PC-9 (cell line): ENCODE measurements around the gene INTS1. TPM values are rescaled to one million over a fixed set of nuclear protein-coding genes. Genes with fewer than 3 reads are reported as not detected.

Experiments
- BruUV-seq: library from RNA; stranded (reverse); fragments of 400-500 nt; replicated peaks from 2 replicates; lab custom pipeline; 2021; lab: Mats Ljungman, UMichigan
- CTCF ChIA-PET: fragments of 300-600 bp; sonication (Branson Sonifier 250); formaldehyde crosslinking; loops from one replicate; lab custom pipeline; 2022; ENCODE audit warnings: antibody characterized with exemption; lab: Charles Lee
- POLR2A ChIA-PET: fragments of 300-600 bp; sonication (Branson Sonifier 250); formaldehyde crosslinking; loops from one replicate; lab custom pipeline; 2022; ENCODE audit warnings: antibody characterized with exemption; ENCODE audit not compliant: unreplicated experiment; lab: Charles Lee
- DNase-seq, 2 experiments: peaks; one replicate each; pipeline versions ENCODE4 v3.0.0 to v3.0.0-alpha.2; 2015 to 2022; ENCODE audit warnings: mixed read lengths in 1 of 2
- H2AFZ ChIP-seq: fragments of 200-600 bp; sonication (generic); 2 replicates; pipeline ENCODE4 v1.8.1; 2017; ENCODE audit warnings: antibody characterized with exemption
- H3F3A ChIP-seq: fragments of 200-600 bp; sonication (generic); 2 replicates; pipeline ENCODE4 v1.8.1; 2017; ENCODE audit warnings: antibody characterized with exemption, mild to moderate bottlenecking, low read depth; ENCODE audit not compliant: insufficient read depth
- H3K27ac ChIP-seq: fragments of 200-600 bp; sonication (generic); 2 replicates; pipeline ENCODE4 v1.6.1; 2016; ENCODE audit warnings: mixed run types
- H3K27me3 ChIP-seq: fragments of 200-600 bp; sonication (generic); 2 replicates; pipeline ENCODE4 v1.6.1; 2016; ENCODE audit warnings: low read depth, mixed run types; ENCODE audit not compliant: insufficient read depth
- H3K36me3 ChIP-seq: fragments of 200-600 bp; sonication (generic); 2 replicates; pipeline ENCODE4 v1.6.1; 2016; ENCODE audit warnings: low read depth, mixed run types
- H3K4me1 ChIP-seq: fragments of 200-600 bp; sonication (generic); replicated peaks from 2 replicates; pipeline ENCODE4 v1.6.1; 2016; ENCODE audit warnings: mixed run types; ENCODE audit not compliant: insufficient read depth
- H3K4me2 ChIP-seq: fragments of 200-600 bp; sonication (generic); 2 replicates; pipeline ENCODE4 v1.6.1; 2017; ENCODE audit warnings: mixed run types
- H3K4me3 ChIP-seq: fragments of 200-600 bp; sonication (generic); 2 replicates; pipeline ENCODE4 v1.6.1; 2016; ENCODE audit warnings: mixed run types
- H3K79me2 ChIP-seq: fragments of 200-600 bp; sonication (generic); 2 replicates; pipeline ENCODE4 v1.6.1; 2017; ENCODE audit warnings: low read depth, mixed run types
- H3K9me2 ChIP-seq: fragments of 200-600 bp; sonication (generic); 2 replicates; pipeline ENCODE4 v1.8.1; 2017; ENCODE audit warnings: mild to moderate bottlenecking; ENCODE audit not compliant: insufficient read depth
- H3K9me3 ChIP-seq: fragments of 200-600 bp; sonication (generic); 2 replicates; pipeline ENCODE4 v1.8.1; 2016; ENCODE audit warnings: low read depth; ENCODE audit not compliant: insufficient read depth
- H4K20me1 ChIP-seq: fragments of 200-600 bp; sonication (generic); 2 replicates; pipeline ENCODE4 v1.8.1; 2017; ENCODE audit not compliant: insufficient read depth
- EZH2 ChIP-seq: fragments of 200-600 bp; sonication (generic); IDR thresholded peaks from 2 replicates; pipeline ENCODE4 v1.8.0; 2017; ENCODE audit warnings: antibody characterized with exemption, low read depth
- intact Hi-C: fragments of 100-400 bp; cut with micrococcal nuclease; formaldehyde crosslinking; loops from one replicate; pipeline ENCODE4 v1.10.0; 2022; ENCODE audit not compliant: unreplicated experiment
- total RNA-seq: library from RNA; stranded (reverse); gene quantifications from 2 replicates; pipeline ENCODE4 v1.2.3, GENCODE V29; 2021
- TF ChIP-seq, protein P1 (sequence below): fragments of 200-600 bp; sonication (generic); conservative IDR thresholded peaks from 2 replicates; pipeline ENCODE4 v1.6.1; 2017; ENCODE audit warnings: mixed run types, antibody characterized with exemption, mild to moderate bottlenecking, moderate library complexity

The INTS1 gene
- total RNA-seq, 1 experiment from 2014 or later = 124 TPM

DNA sequence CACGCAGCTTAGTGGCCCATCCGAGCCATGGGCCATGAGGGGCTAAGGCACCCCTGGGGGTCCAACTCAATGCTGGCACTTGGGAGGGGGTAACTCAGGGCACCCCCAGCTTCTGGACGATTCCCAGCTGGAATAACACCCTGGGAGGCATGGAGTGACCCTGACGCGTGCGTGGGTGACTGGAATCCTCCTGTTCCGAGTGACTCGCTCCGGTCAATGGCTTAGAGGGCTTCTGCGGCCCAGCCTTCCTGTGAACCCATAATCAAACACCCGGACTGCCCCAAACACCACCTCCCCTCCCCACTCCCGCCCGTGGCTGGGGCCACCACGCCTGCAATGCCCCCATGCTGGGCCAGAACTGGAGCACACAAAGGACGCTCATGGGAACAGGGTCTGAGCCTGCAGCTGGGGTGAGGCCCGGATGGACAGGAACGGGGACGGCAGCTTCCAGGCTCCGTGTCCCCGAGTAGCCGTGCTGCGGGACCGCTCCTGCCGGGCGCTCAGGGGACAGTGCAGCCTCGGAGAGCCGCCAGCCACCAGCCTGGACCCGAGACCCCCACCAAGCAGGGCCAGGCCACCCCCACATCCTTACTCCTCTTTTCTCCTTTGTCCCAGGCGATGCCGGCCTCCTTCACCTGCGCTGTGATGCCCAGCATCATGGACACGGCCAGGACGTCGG, 8.5 kb downstream of the INTS1 start:
- BruUV-seq = no TSS peak
- H2AFZ ChIP-seq = no peak overlapping the region
- H3K9me3 ChIP-seq = no peaks in the 10 kb centered on the region
- H3K4me3 ChIP-seq = no peak overlapping the region
- ChIA-PET POLR2A (no interaction called here), CTCF (no interaction called here)
- H3F3A ChIP-seq = no peaks in the 10 kb centered on the region; the same call in 1 of the 2 replicates
- H3K9me2 ChIP-seq = no peaks in the 10 kb centered on the region
- H4K20me1 ChIP-seq = peaks cover 17% of the 10 kb centered on the region
- H3K27ac ChIP-seq = no peak overlapping the region
- H3K79me2 ChIP-seq = 0 out of 2 replicates have a peak, but pooled peaks cover under 1% of the 10 kb centered on the region
- intact Hi-C loops = no loop called here
- TF ChIP-seq EZH2 = no peak
- TF ChIP-seq, protein P1, sequence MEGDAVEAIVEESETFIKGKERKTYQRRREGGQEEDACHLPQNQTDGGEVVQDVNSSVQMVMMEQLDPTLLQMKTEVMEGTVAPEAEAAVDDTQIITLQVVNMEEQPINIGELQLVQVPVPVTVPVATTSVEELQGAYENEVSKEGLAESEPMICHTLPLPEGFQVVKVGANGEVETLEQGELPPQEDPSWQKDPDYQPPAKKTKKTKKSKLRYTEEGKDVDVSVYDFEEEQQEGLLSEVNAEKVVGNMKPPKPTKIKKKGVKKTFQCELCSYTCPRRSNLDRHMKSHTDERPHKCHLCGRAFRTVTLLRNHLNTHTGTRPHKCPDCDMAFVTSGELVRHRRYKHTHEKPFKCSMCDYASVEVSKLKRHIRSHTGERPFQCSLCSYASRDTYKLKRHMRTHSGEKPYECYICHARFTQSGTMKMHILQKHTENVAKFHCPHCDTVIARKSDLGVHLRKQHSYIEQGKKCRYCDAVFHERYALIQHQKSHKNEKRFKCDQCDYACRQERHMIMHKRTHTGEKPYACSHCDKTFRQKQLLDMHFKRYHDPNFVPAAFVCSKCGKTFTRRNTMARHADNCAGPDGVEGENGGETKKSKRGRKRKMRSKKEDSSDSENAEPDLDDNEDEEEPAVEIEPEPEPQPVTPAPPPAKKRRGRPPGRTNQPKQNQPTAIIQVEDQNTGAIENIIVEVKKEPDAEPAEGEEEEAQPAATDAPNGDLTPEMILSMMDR = no peak
- 0 out of 2 replicates have a peak, but pooled peaks cover 1% of the 10 kb centered on the region for H3K36me3 ChIP-seq
- no peak for DNase-seq
- no peaks in the 10 kb centered on the region for H3K27me3 ChIP-seq
- H3K4me1 ChIP-seq = no peaks in the 10 kb centered on the region
- H3K4me2 ChIP-seq = no peak overlapping the region

DNA sequence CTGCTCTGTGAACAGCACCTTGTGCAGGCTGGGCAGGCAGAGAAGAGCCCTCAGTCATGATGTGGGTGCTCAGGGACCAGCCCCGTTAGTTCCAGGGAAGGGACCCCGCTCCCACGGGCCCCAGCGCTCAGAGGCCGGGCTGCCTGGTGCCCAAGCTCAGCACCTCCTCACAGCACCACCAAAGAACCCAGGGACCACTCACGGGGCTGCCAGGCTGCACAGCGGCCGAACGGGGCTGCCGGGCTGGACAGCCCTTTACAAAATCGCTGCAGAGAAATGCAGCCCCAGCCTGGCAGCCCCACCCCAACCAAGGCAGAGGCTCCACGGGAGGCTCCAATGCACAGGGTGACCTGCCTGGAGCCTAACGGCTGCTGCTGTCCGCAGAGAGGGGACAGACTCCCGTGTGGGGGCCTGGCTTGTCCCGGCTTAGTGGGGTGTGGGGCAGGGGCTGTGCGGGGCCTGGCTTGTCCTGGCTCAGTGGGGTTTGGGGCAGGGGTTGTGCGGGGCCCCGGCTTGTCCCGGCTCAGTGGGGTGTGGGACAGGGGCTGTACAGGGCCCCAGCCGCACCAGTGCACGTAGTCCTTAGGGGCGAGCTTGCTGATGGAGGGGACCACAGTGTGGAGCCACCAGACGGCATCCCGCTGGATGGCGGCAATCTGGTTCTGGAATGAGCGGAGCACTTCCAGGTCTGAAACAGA, 9.2 kb downstream of the INTS1 start:
- no peak for DNase-seq
- CTCF ChIA-PET = no interaction called here
- Histone ChIP-seq H4K20me1 (peaks cover 11% of the 10 kb centered on the region), H3K79me2 (no peaks in the 10 kb centered on the region), H3K4me3 (no peak overlapping the region), H3K27me3 (no peaks in the 10 kb centered on the region), H2AFZ (no peak overlapping the region), H3K4me2 (no peak overlapping the region), H3K36me3 (no peaks in the 10 kb centered on the region), H3K9me2 (no peaks in the 10 kb centered on the region), H3F3A (no peaks in the 10 kb centered on the region; the same call in 1 of the 2 replicates), H3K9me3 (no peaks in the 10 kb centered on the region), H3K27ac (no peak overlapping the region), H3K4me1 (no peaks in the 10 kb centered on the region)
- POLR2A ChIA-PET = interaction anchor here (0.6 kb wide), 1 partner anchor 9 kb away, joined by 3 read pairs; no protein-coding TSS in a partner anchor
- no TSS peak for BruUV-seq
- intact Hi-C loops = no loop called here
- no peak for TF ChIP-seq EZH2
- TF ChIP-seq, protein P1 = no peak

DNA sequence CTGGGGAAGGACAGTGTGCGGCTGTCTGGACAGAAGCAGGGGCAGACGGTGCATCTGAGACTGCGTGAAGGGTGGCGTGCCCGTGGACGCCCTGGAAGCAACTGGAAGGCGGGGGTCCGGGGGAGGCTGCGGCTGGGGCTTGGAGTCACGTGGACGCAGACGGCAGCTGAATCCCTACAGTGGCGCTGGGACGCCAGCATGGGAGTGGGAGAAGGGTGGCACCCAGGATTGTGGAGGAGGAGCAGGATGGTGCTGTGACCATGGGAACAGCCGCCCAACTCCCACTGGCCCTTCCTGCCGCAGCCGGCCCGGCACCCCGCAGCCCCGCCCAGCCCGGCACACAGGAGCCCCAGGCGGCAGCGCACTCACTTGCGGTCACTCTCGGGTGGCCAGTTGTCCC, 9.7 kb downstream of the INTS1 start:
- CTCF ChIA-PET = no interaction called here
- H3K4me2 ChIP-seq = no peak overlapping the region
- no peak for TF ChIP-seq EZH2
- TF ChIP-seq, protein P1 = no peak

More for the DNA sequence above, 9.7 kb downstream of the INTS1 start:
- no TSS peak for BruUV-seq
- Histone ChIP-seq H3F3A (no peaks in the 10 kb centered on the region; the same call in 1 of the 2 replicates), H3K9me2 (no peaks in the 10 kb centered on the region), H3K27ac (no peak overlapping the region), H3K4me1 (no peaks in the 10 kb centered on the region), H3K4me3 (no peak overlapping the region), H3K27me3 (no peaks in the 10 kb centered on the region), H3K9me3 (no peaks in the 10 kb centered on the region), H3K36me3 (no peaks in the 10 kb centered on the region), H4K20me1 (peaks cover 11% of the 10 kb centered on the region), H3K79me2 (no peaks in the 10 kb centered on the region), H2AFZ (no peak overlapping the region)
- DNase-seq = no peak
- intact Hi-C loops = no loop called here
- POLR2A ChIA-PET = interaction anchor here (0.6 kb wide), 1 partner anchor 9 kb away, joined by 3 read pairs; no protein-coding TSS in a partner anchor
